Measurements from ENCODE around the gene HPX.

HPX gene

DNA sequence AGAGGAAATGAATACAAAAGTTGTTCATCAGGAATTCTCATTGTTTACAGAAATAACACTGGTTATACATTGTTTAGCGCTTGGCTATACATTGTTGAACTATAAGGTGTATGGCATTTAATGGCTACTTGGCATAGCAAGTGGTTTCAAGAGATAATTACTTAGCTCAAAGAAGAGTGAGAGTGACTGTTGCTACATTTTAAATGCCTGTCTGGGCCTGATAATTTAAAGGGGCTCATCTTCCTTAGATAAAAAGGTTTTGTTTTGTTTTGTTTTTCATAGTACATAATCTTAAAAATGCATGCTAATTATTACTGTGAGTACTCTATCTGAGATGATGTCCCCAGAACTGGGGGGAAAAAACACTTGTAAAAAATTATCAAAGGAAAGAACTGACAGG lies 52.0 kb downstream of the HPX start:
- DNase-seq = no peak

- DNase-seq = no peak
Measured at GRCh38 chr11:6387811-6388599, 52.8 kb downstream of the HPX start.

DNA sequence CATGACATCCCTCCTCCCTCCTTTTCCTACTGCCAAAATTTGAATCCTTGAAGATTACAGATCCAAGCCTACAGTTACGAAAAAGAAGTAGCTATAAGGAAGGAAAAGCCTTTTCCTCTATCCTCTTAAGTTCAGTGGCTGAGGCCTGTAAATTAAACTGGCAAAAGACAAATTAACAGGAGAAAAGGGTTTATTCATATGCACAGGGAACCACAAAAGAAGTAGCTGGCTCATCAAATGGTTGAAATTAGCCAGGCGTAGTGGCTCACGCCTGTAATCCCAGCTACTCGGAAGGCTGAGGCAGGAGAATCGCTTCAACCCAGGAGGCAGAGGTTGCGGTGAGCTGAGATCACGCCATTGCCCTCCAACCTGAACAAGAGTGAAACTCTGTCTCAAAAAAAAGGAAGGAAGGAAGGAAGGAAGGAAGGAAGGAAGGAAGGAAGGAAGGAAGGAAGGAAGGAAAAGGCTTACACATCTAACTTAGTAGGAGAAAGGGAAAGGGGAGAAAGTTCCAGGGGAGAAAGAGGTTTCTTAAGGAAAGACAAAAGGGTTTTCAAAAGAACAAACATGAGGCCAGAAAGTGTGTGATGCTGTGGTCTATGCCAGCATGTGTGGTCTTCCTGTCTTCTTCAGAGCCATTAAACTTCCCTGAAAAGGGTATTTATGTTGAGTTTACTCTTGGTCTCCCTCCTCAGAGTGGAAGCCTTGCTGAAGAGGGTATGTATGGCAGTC lies 55.6 kb downstream of the HPX start:
- DNase-seq = no peak
